ENCODE measurements around the gene AIMP1. TPM values are rescaled to one million over a fixed set of nuclear protein-coding genes. Genes with fewer than 3 reads are reported as not detected.

The AIMP1 gene
- polyA plus RNA-seq, 3 donors, result 15.2 to 65.6 (median 56.1) TPM

GRCh38 chr4:106338671-106339070 is 22.3 kb downstream of the AIMP1 start:
- no peak overlapping the region for H3K4me3 ChIP-seq (replicated peaks in 1 of 3; ENCODE audit: low read depth in 2 of 3, low read length in 3 of 3)
- Mint-ChIP-seq H3K4me3 (no peak overlapping the region), H3K27me3 (ENCODE audit: low read depth in 3 of 3) (no peaks in the 10 kb centered on the region), H3K36me3 (peaks cover 76 to 93% of the 10 kb centered on the region in 2 donors), H3K9me3 (peaks cover 0 to 16% (median 5%) of the 10 kb centered on the region in 7 donors), H3K27ac (no peak overlapping the region), H3K4me1 (no peaks in the 10 kb centered on the region)
- H3K27me3 ChIP-seq (ENCODE audit: control insufficient read depth in 2 of 2, insufficient read depth in 2 of 2, low read length in 2 of 2), result no peaks in the 10 kb centered on the region
- intact Hi-C loops (cut with micrococcal nuclease), result no loop called here
- H3K9me3 ChIP-seq (replicated peaks in 1 of 2; ENCODE audit: control insufficient read depth in 1 of 2, insufficient read depth in 1 of 2, low read length in 2 of 2), result peaks cover 8 to 11% of the 10 kb centered on the region in 2 donors
- 100% methylated on average over 1 of the region's 3 CpGs for WGBS (ENCODE audit: insufficient coverage)
- peaks cover 58 to 94% of the 10 kb centered on the region in 2 donors for H3K36me3 ChIP-seq (replicated peaks in 1 of 2; ENCODE audit: control insufficient read depth in 1 of 2, insufficient read depth in 2 of 2, low read length in 2 of 2)
- H3K9ac ChIP-seq (ENCODE audit: insufficient read depth, low read length, poor library complexity, severe bottlenecking), result no peak overlapping the region
- no peak for TF ChIP-seq CTCF (IDR thresholded peaks at IDR 0.05)
- no peak overlapping the region for H3K27ac ChIP-seq (ENCODE audit: low read depth in 1 of 2, low read length in 2 of 2)
- no peak overlapping the region for H2AFZ ChIP-seq (ENCODE audit: insufficient read depth, low read depth, low read length, poor library complexity, severe bottlenecking)
- no peaks in the 10 kb centered on the region for H3K4me1 ChIP-seq (ENCODE audit: control insufficient read depth in 1 of 2, insufficient read depth in 2 of 2, low read length in 2 of 2)
- H4K20me1 ChIP-seq (ENCODE audit: insufficient read depth, low read length), result peaks cover 33% of the 10 kb centered on the region
- no peak overlapping the region for H3K4me2 ChIP-seq (replicated peaks; ENCODE audit: extremely low read depth, low read length, poor library complexity, severe bottlenecking)
- H3K79me2 ChIP-seq (ENCODE audit: insufficient read depth, low read length), result peaks cover 26% of the 10 kb centered on the region
- DNase-seq, result no peak

- H3K4me3 Mint-ChIP-seq, result no peak overlapping the region
- no peaks in the 10 kb centered on the region for H3K4me1 Mint-ChIP-seq
- no peak overlapping the region for H3K27ac Mint-ChIP-seq
- no peak overlapping the region for H3K4me2 ChIP-seq (replicated peaks; ENCODE audit: extremely low read depth, low read length, poor library complexity, severe bottlenecking)
- H3K27me3 Mint-ChIP-seq (ENCODE audit: low read depth in 3 of 3), result no peaks in the 10 kb centered on the region
- no peak overlapping the region for H3K4me3 ChIP-seq (replicated peaks in 1 of 3; ENCODE audit: low read depth in 2 of 3, low read length in 3 of 3)
- DNase-seq, result no peak
- no peaks in the 10 kb centered on the region for H3K27me3 ChIP-seq (ENCODE audit: control insufficient read depth in 2 of 2, insufficient read depth in 2 of 2, low read length in 2 of 2)
- no peak overlapping the region for H2AFZ ChIP-seq (ENCODE audit: insufficient read depth, low read depth, low read length, poor library complexity, severe bottlenecking)
- WGBS (ENCODE audit: insufficient coverage), result no CpG with 5 or more reads among the region's 4 CpGs
- TF ChIP-seq CTCF (IDR thresholded peaks at IDR 0.05), result no peak
- peaks cover 78 to 92% of the 10 kb centered on the region in 2 donors for H3K36me3 Mint-ChIP-seq
- peaks cover 8 to 11% of the 10 kb centered on the region in 2 donors for H3K9me3 ChIP-seq (replicated peaks in 1 of 2; ENCODE audit: control insufficient read depth in 1 of 2, insufficient read depth in 1 of 2, low read length in 2 of 2)
- peaks cover 0 to 16% (median 5%) of the 10 kb centered on the region in 7 donors for H3K9me3 Mint-ChIP-seq
- no peak overlapping the region for H3K9ac ChIP-seq (ENCODE audit: insufficient read depth, low read length, poor library complexity, severe bottlenecking)
- intact Hi-C loops (cut with micrococcal nuclease), result no loop called here
- H3K36me3 ChIP-seq (replicated peaks in 1 of 2; ENCODE audit: control insufficient read depth in 1 of 2, insufficient read depth in 2 of 2, low read length in 2 of 2), result peaks cover 58 to 94% of the 10 kb centered on the region in 2 donors
- H3K4me1 ChIP-seq (ENCODE audit: control insufficient read depth in 1 of 2, insufficient read depth in 2 of 2, low read length in 2 of 2), result no peaks in the 10 kb centered on the region
- H3K79me2 ChIP-seq (ENCODE audit: insufficient read depth, low read length), result peaks cover 26% of the 10 kb centered on the region
- peaks cover 40% of the 10 kb centered on the region for H4K20me1 ChIP-seq (ENCODE audit: insufficient read depth, low read length)
- H3K27ac ChIP-seq (ENCODE audit: low read depth in 1 of 2, low read length in 2 of 2), result no peak overlapping the region
Measured at GRCh38 chr4:106339431-106339830, 23.1 kb downstream of the AIMP1 start.

Data from CD14-positive monocyte (primary cell).